ENCODE measurements around the gene COL1A2. TPM values are rescaled to one million over a fixed set of nuclear protein-coding genes. Genes with fewer than 3 reads are reported as not detected.

The COL1A2 gene
- total RNA-seq, 4 donors from 2014 or later, result 28.0 to 404 (median 59.1) TPM

- no peak overlapping the region for H3K4me3 ChIP-seq
- no peak for TF ChIP-seq CTCF (IDR thresholded peaks at IDR 0.05)
- TF ChIP-seq POLR2A (IDR thresholded peaks at IDR 0.05), result no peak
Observed at GRCh38 chr7:94478648-94479214, 84.0 kb downstream of the COL1A2 start.

More at GRCh38 chr7:94478648-94479214, 84.0 kb downstream of the COL1A2 start:
- no peaks in the 10 kb centered on the region for H3K36me3 ChIP-seq
- no peak for DNase-seq
- no peak overlapping the region for H3K27ac ChIP-seq
- no peaks in the 10 kb centered on the region for H3K4me1 ChIP-seq
- H3K9me3 ChIP-seq, result no peaks in the 10 kb centered on the region
- H3K27me3 ChIP-seq, result no peaks in the 10 kb centered on the region

Other genes with a start within 250 kb of the COL1A2 start
- gene CASD1, start 114.9 kb downstream of the COL1A2 start, total RNA-seq, result 10 to 100 TPM in 1 of 4 donors, 1 to 10 TPM in 3; 5.2 to 23.9 (median 9.3) TPM